SU-DHL-6 (cell line): ENCODE measurements around the gene PPP1R8.

Source experiments
- H2AFZ ChIP-seq: fragments of 200-600 bp; sonication (generic); 2 replicates; pipeline ENCODE4 v1.6.1; 2014; ENCODE audit warnings: low read depth, mild to moderate bottlenecking, moderate library complexity, mixed read lengths, antibody characterized with exemption, low read length; ENCODE audit not compliant: severe bottlenecking
- H3F3A ChIP-seq: fragments of 200-600 bp; shearing (Covaris generic); 2 replicates; pipeline ENCODE4 v1.6.0; 2016; ENCODE audit warnings: antibody characterized with exemption, mild to moderate bottlenecking; ENCODE audit not compliant: insufficient read depth
- H3K27ac ChIP-seq: fragments of 200-600 bp; sonication (generic); 2 replicates; pipeline ENCODE4 v1.5.1; 2016; ENCODE audit warnings: low read depth, mild to moderate bottlenecking, low read length, moderate library complexity, mixed read lengths
- H3K27me3 ChIP-seq: fragments of 200-600 bp; sonication (generic), shearing (Covaris generic); 2 replicates; pipeline ENCODE4 v1.6.0; 2014; ENCODE audit warnings: mild to moderate bottlenecking, low read length
- H3K36me3 ChIP-seq: fragments of 200-600 bp; sonication (generic); 2 replicates; pipeline ENCODE4 v1.6.1; 2014; ENCODE audit warnings: mild to moderate bottlenecking, low read length, mixed read lengths
- H3K4me2 ChIP-seq: fragments of 300-600, 200-600 bp; shearing (Covaris generic), sonication (generic); 2 replicates; pipeline ENCODE4 v1.6.0; 2014; ENCODE audit warnings: low read length, low read depth, mild to moderate bottlenecking; ENCODE audit not compliant: poor library complexity, severe bottlenecking
- H3K4me3 ChIP-seq: fragments of 200-600 bp; sonication (generic); 2 replicates; pipeline ENCODE4 v1.5.1; 2014; ENCODE audit warnings: antibody characterized with exemption, low read length, mild to moderate bottlenecking, mixed read lengths; ENCODE audit not compliant: insufficient read depth, poor library complexity, severe bottlenecking
- H3K79me2 ChIP-seq: fragments of 200-600 bp; sonication (generic); 2 replicates; pipeline ENCODE4 v1.6.1; 2014; ENCODE audit warnings: mild to moderate bottlenecking, low read length, moderate library complexity; ENCODE audit not compliant: insufficient read depth
- H3K9ac ChIP-seq: fragments of 200-600 bp; sonication (generic); 2 replicates; pipeline ENCODE4 v1.7.0; 2014; ENCODE audit warnings: mild to moderate bottlenecking, low read length
- H3K9me2 ChIP-seq: fragments of 200-600 bp; sonication (generic); replicated peaks from 2 replicates; pipeline ENCODE4 v1.6.1; 2014; ENCODE audit warnings: low read length; ENCODE audit not compliant: insufficient read depth
- H3K9me3 ChIP-seq: fragments of 200-600 bp; sonication (generic); 2 replicates; pipeline ENCODE4 v1.6.1; 2014; ENCODE audit warnings: low read length, mixed read lengths; ENCODE audit not compliant: insufficient read depth
- H4K20me1 ChIP-seq: fragments of 200-600 bp; sonication (generic); 2 replicates; pipeline ENCODE4 v1.6.1; 2014; ENCODE audit warnings: low read depth, mild to moderate bottlenecking, antibody characterized with exemption, low read length, moderate library complexity, mixed read lengths
- EZH2phosphoT487 ChIP-seq: fragments of 200-600 bp; sonication (generic), shearing (Covaris generic); conservative IDR thresholded peaks from 2 replicates; pipeline ENCODE4 v1.6.1; 2018; ENCODE audit warnings: mild to moderate bottlenecking, antibody characterized with exemption, low read length, moderate library complexity, mixed read lengths
- TF ChIP-seq, protein P1 (sequence below): fragments of 200-600 bp; sonication (generic); IDR thresholded peaks from one replicate; pipeline ENCODE4 v1.5.1; 2017; ENCODE audit warnings: antibody characterized with exemption, mild to moderate bottlenecking, low read length, moderate library complexity; ENCODE audit not compliant: insufficient read depth, poor library complexity, severe bottlenecking

Gene PPP1R8

GRCh38 chr1:27816921-27817630, 13.5 kb upstream of the PPP1R8 start:
- Histone ChIP-seq H3K4me3 (no peak overlapping the region), H3K79me2 (no peaks in the 10 kb centered on the region), H2AFZ (no peak overlapping the region), H3K36me3 (peaks cover 8% of the 10 kb centered on the region; the same call in 1 of the 2 replicates), H3K27ac (no peak overlapping the region), H3K4me2 (no peak overlapping the region), H3K9me3 (no peaks in the 10 kb centered on the region), H3K9me2 (no peaks in the 10 kb centered on the region), H3K27me3 (no peaks in the 10 kb centered on the region), H3K9ac (no peak overlapping the region), H3F3A (peaks cover 3% of the 10 kb centered on the region; the same call in 1 of the 2 replicates), H4K20me1 (no peaks in the 10 kb centered on the region)
- TF ChIP-seq EZH2phosphoT487, result no peak
- TF ChIP-seq, protein P1, sequence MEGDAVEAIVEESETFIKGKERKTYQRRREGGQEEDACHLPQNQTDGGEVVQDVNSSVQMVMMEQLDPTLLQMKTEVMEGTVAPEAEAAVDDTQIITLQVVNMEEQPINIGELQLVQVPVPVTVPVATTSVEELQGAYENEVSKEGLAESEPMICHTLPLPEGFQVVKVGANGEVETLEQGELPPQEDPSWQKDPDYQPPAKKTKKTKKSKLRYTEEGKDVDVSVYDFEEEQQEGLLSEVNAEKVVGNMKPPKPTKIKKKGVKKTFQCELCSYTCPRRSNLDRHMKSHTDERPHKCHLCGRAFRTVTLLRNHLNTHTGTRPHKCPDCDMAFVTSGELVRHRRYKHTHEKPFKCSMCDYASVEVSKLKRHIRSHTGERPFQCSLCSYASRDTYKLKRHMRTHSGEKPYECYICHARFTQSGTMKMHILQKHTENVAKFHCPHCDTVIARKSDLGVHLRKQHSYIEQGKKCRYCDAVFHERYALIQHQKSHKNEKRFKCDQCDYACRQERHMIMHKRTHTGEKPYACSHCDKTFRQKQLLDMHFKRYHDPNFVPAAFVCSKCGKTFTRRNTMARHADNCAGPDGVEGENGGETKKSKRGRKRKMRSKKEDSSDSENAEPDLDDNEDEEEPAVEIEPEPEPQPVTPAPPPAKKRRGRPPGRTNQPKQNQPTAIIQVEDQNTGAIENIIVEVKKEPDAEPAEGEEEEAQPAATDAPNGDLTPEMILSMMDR, result no peak

GRCh38 chr1:27821761-27822315, 8.7 kb upstream of the PPP1R8 start:
- Histone ChIP-seq H3K9me2 (no peaks in the 10 kb centered on the region), H3F3A (peaks cover 3% of the 10 kb centered on the region; the same call in 1 of the 2 replicates), H3K9ac (no peak overlapping the region), H3K27ac (no peak overlapping the region), H3K4me3 (no peak overlapping the region), H3K36me3 (peaks cover 14% of the 10 kb centered on the region; the same call in 1 of the 2 replicates), H4K20me1 (no peaks in the 10 kb centered on the region), H2AFZ (no peak overlapping the region), H3K4me2 (no peak overlapping the region), H3K9me3 (no peaks in the 10 kb centered on the region), H3K79me2 (no peaks in the 10 kb centered on the region), H3K27me3 (no peaks in the 10 kb centered on the region)
- no peak for TF ChIP-seq EZH2phosphoT487
- TF ChIP-seq, protein P1, result no peak

- Histone ChIP-seq H3K4me3 (no peak overlapping the region), H4K20me1 (no peaks in the 10 kb centered on the region), H3F3A (peaks cover 16% of the 10 kb centered on the region), H3K79me2 (no peaks in the 10 kb centered on the region), H2AFZ (no peak overlapping the region), H3K27ac (no peak overlapping the region), H3K9me3 (no peaks in the 10 kb centered on the region), H3K36me3 (peaks cover 14% of the 10 kb centered on the region; the same call in 1 of the 2 replicates), H3K4me2 (no peak overlapping the region), H3K27me3 (no peaks in the 10 kb centered on the region), H3K9me2 (no peaks in the 10 kb centered on the region), H3K9ac (no peak overlapping the region)
- no peak for TF ChIP-seq EZH2phosphoT487
- TF ChIP-seq, protein P1, result no peak
Measured at GRCh38 chr1:27823784-27824183, 6.8 kb upstream of the PPP1R8 start.
